SK-N-SH (cell line): ENCODE results near the gene OR12D3. TPM values are rescaled to one million over a fixed set of nuclear protein-coding genes. Genes with fewer than 3 reads are reported as not detected.

Source experiments
- CTCF ChIA-PET: fragments of 300-600, 350-600 bp; formaldehyde crosslinking; extraction: SDS; loops from one replicate; lab custom pipeline; 2021; lab: Yijun Ruan, JAX
- POLR2A ChIA-PET: fragments of 350-600 bp; sonication (Branson Sonifier 250); formaldehyde crosslinking; extraction: SDS; loops from one replicate; lab custom pipeline; 2020; ENCODE audit warnings: antibody characterized with exemption, inconsistent platforms; lab: Yijun Ruan, JAX
- DNase-seq: peaks from one replicate; pipeline ENCODE4 v3.0.0; 2012
- H2AFZ ChIP-seq: fragments of 200-600 bp; sonication (generic); 2 replicates; pipeline ENCODE4 v1.8.1; 2016; ENCODE audit warnings: antibody characterized with exemption, mild to moderate bottlenecking, low read depth
- H3F3A ChIP-seq: fragments of 200-600 bp; sonication (generic); replicated peaks from 2 replicates; pipeline ENCODE3; 2016; ENCODE audit warnings: antibody characterized with exemption, mild to moderate bottlenecking; ENCODE audit not compliant: insufficient read depth
- H3K27ac ChIP-seq, 2 experiments: fragments of 200-500 bp in 1 of 2; fragments of 200-600 bp in 1 of 2; sonication (Bioruptor generic) in 1 of 2; sonication (generic), shearing (Covaris generic) in 1 of 2; 2 replicates each; pipeline versions ENCODE4 v1.5.1 to v1.6.1; 2014 to 2016; ENCODE audit warnings: low read depth in 2 of 2, inconsistent platforms in 1 of 2, low read length in 1 of 2, mild to moderate bottlenecking in 1 of 2, mixed read lengths in 1 of 2
- H3K27me3 ChIP-seq: fragments of 200-600 bp; sonication (generic), shearing (Covaris generic); 2 replicates; pipeline ENCODE4 v1.6.1; 2016; ENCODE audit warnings: mixed run types; ENCODE audit not compliant: insufficient read depth
- H3K36me3 ChIP-seq, 2 experiments: fragments of 200-500 bp in 1 of 2; fragments of 200-600 bp in 1 of 2; sonication (Bioruptor generic) in 1 of 2; sonication (generic) in 1 of 2; replicated peaks in 1 of 2; 2 replicates each; pipeline versions ENCODE3 to v1.5.1; 2014 to 2016; ENCODE audit warnings: low read length in 1 of 2, mild to moderate bottlenecking in 1 of 2; ENCODE audit not compliant: insufficient read depth in 2 of 2, control insufficient read depth in 1 of 2
- H3K4me1 ChIP-seq, 2 experiments: fragments of 200-500 bp in 1 of 2; fragments of 200-600 bp in 1 of 2; sonication (Bioruptor generic) in 1 of 2; sonication (generic), shearing (Covaris generic) in 1 of 2; 2 replicates each; pipeline versions ENCODE4 v1.5.1 to v1.6.1; 2014 to 2016; ENCODE audit warnings: low read depth in 1 of 2, low read length in 1 of 2, mixed run types in 1 of 2; ENCODE audit not compliant: insufficient read depth in 2 of 2, control insufficient read depth in 1 of 2
- H3K4me2 ChIP-seq: fragments of 200-600 bp; sonication (generic), shearing (Covaris generic); 2 replicates; pipeline ENCODE4 v1.6.1; 2017; ENCODE audit warnings: mixed run types
- H3K4me3 ChIP-seq, 2 experiments: fragments of 200-500 bp in 1 of 2; fragments of 200-600 bp in 1 of 2; sonication (Bioruptor generic) in 1 of 2; sonication (generic), shearing (Covaris generic) in 1 of 2; 2 replicates each; pipeline versions ENCODE4 v1.5.1 to v1.8.1; 2014 to 2016; ENCODE audit warnings: low read depth in 2 of 2, inconsistent platforms in 1 of 2, low read length in 1 of 2, mild to moderate bottlenecking in 1 of 2, mixed read lengths in 1 of 2, moderate library complexity in 1 of 2
- H3K79me2 ChIP-seq: fragments of 200-600 bp; sonication (generic); 2 replicates; pipeline ENCODE4 v1.8.1; 2017; ENCODE audit warnings: mild to moderate bottlenecking; ENCODE audit not compliant: insufficient read depth
- H3K9ac ChIP-seq: fragments of 200-600 bp; sonication (generic); 2 replicates; pipeline ENCODE4 v1.6.1; 2017; ENCODE audit warnings: mixed run types
- H3K9me2 ChIP-seq: fragments of 200-600 bp; sonication (generic); 2 replicates; pipeline ENCODE4 v1.6.1; 2017; ENCODE audit warnings: mixed run types
- H3K9me3 ChIP-seq: fragments of 200-600 bp; sonication (generic); 2 replicates; pipeline ENCODE4 v1.6.1; 2017; ENCODE audit warnings: mixed run types, mild to moderate bottlenecking, moderate library complexity
- H4K20me1 ChIP-seq: fragments of 200-600 bp; sonication (generic); 2 replicates; pipeline ENCODE4 v1.6.1; 2017; ENCODE audit warnings: mild to moderate bottlenecking, mixed run types; ENCODE audit not compliant: insufficient read depth
- CHD2 ChIP-seq: fragments of 150-350 bp; IDR thresholded peaks from 2 replicates; pipeline ENCODE4 v1.6.1; 2018; ENCODE audit warnings: low read length; ENCODE audit not compliant: partially characterized antibody
- ELF1 ChIP-seq: IDR thresholded peaks from 2 replicates; pipeline ENCODE4 v1.4.0; 2012
- EP300 ChIP-seq, 2 experiments: IDR thresholded peaks; 2 replicates each; pipeline versions ENCODE4 v1.4.0 to v1.6.1; 2012; ENCODE audit warnings: borderline replicate concordance in 1 of 2, low read depth in 1 of 2, low read length in 1 of 2
- EZH2phosphoT487 ChIP-seq: fragments of 200-600 bp; sonication (generic); IDR thresholded peaks from 2 replicates; pipeline ENCODE4 v1.6.1; 2017; ENCODE audit warnings: low read depth, mixed run types, mild to moderate bottlenecking, antibody characterized with exemption, moderate library complexity, borderline replicate concordance
- FOXM1 ChIP-seq: IDR thresholded peaks from 2 replicates; pipeline ENCODE4 v1.4.0; 2012; ENCODE audit warnings: low read depth, mild to moderate bottlenecking
- JUND ChIP-seq: IDR thresholded peaks from 2 replicates; pipeline ENCODE4 v1.4.0; 2012
- MXI1 ChIP-seq: IDR thresholded peaks from 2 replicates; pipeline ENCODE4 v1.6.1; 2012; ENCODE audit warnings: mild to moderate bottlenecking, low read depth, low read length, improper control_type of control experiment
- NRF1 ChIP-seq: IDR thresholded peaks from 2 replicates; pipeline ENCODE4 v1.6.1; 2012; ENCODE audit warnings: low read depth, mild to moderate bottlenecking, low read length
- POLR2AphosphoS5 ChIP-seq: IDR thresholded peaks from 2 replicates; pipeline ENCODE4 v1.6.1; 2012; ENCODE audit warnings: low read depth, low read length
- RCOR1 ChIP-seq: fragments of 150-350 bp; IDR thresholded peaks from 2 replicates; pipeline ENCODE4 v1.6.1; 2017; ENCODE audit warnings: antibody characterized with exemption, low read length
- RXRA ChIP-seq: IDR thresholded peaks from 2 replicates; pipeline ENCODE4 v1.4.0; 2012; ENCODE audit warnings: low read depth, mild to moderate bottlenecking, borderline replicate concordance
- SIN3A ChIP-seq: IDR thresholded peaks from 2 replicates; pipeline ENCODE4 v1.6.1; 2012; ENCODE audit warnings: low read depth, mild to moderate bottlenecking, low read length, moderate library complexity, borderline replicate concordance
- TAF1 ChIP-seq: IDR thresholded peaks from 2 replicates; pipeline ENCODE4 v1.6.1; 2012; ENCODE audit warnings: low read depth, mild to moderate bottlenecking, low read length, moderate library complexity, borderline replicate concordance
- USF2 ChIP-seq: fragments of 150-350 bp; IDR thresholded peaks from 2 replicates; pipeline ENCODE4 v1.6.1; 2017; ENCODE audit warnings: antibody characterized with exemption, low read length, low read depth, borderline replicate concordance
- YY1 ChIP-seq: IDR thresholded peaks from 2 replicates; pipeline ENCODE4 v1.4.0; 2012; ENCODE audit warnings: low read depth, mild to moderate bottlenecking
- WGBS: methylation state at CpG from one replicate; pipeline ENCODE4 v1.1.6; 2017; ENCODE audit warnings: low lambda C conversion rate; 5-methylcytosine and 5-hydroxymethylcytosine counted together
- polyA plus RNA-seq, 3 experiments: library from polyadenylated mRNA; depleted of rRNA; stranded (reverse); fragments of >200 nt; gene quantifications; 2 replicates each; pipeline ENCODE4 v1.2.3, GENCODE V29; 2012
- TF ChIP-seq, protein P1 (sequence below): IDR thresholded peaks from 2 replicates; pipeline ENCODE4; 2012
- TF ChIP-seq, protein P2 (sequence below): fragments of 200-600 bp; sonication (generic); IDR thresholded peaks from 2 replicates; pipeline ENCODE4 v1.6.1; 2017; ENCODE audit warnings: antibody characterized with exemption, mild to moderate bottlenecking, moderate library complexity

OR12D3 gene
- polyA plus RNA-seq, 1 of the 3 experiments (the other 2 are of a cell fraction): not detected

GRCh38 chr6:29399525-29399924, 24.4 kb upstream of the OR12D3 start:
- no peaks in the 10 kb centered on the region for H3K27me3 ChIP-seq
- no peak overlapping the region for H3K4me2 ChIP-seq
- H2AFZ ChIP-seq: no peak overlapping the region
- no peak overlapping the region for H3K4me3 ChIP-seq
- no peak overlapping the region for H3K27ac ChIP-seq
- H4K20me1 ChIP-seq: no peaks in the 10 kb centered on the region
- DNase-seq: no peak
- no peaks in the 10 kb centered on the region for H3K9me2 ChIP-seq
- no peak for TF ChIP-seq USF2
- no peak for TF ChIP-seq FOXM1
- TF ChIP-seq, protein P1, sequence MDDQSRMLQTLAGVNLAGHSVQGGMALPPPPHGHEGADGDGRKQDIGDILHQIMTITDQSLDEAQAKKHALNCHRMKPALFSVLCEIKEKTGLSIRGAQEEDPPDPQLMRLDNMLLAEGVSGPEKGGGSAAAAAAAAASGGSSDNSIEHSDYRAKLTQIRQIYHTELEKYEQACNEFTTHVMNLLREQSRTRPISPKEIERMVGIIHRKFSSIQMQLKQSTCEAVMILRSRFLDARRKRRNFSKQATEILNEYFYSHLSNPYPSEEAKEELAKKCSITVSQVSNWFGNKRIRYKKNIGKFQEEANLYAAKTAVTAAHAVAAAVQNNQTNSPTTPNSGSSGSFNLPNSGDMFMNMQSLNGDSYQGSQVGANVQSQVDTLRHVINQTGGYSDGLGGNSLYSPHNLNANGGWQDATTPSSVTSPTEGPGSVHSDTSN: no peak
- TF ChIP-seq CHD2: no peak
- TF ChIP-seq ELF1: no peak
- no peak for TF ChIP-seq RXRA
- no peak for TF ChIP-seq EZH2phosphoT487
- no peak for TF ChIP-seq SIN3A
- TF ChIP-seq EP300 (IDR thresholded peaks at IDR 0.05; ENCODE audit: borderline replicate concordance in 1 of 2, low read depth in 1 of 2, low read length in 1 of 2): no peak
- no peak for TF ChIP-seq YY1
- no peak for TF ChIP-seq NRF1
- TF ChIP-seq, protein P2, sequence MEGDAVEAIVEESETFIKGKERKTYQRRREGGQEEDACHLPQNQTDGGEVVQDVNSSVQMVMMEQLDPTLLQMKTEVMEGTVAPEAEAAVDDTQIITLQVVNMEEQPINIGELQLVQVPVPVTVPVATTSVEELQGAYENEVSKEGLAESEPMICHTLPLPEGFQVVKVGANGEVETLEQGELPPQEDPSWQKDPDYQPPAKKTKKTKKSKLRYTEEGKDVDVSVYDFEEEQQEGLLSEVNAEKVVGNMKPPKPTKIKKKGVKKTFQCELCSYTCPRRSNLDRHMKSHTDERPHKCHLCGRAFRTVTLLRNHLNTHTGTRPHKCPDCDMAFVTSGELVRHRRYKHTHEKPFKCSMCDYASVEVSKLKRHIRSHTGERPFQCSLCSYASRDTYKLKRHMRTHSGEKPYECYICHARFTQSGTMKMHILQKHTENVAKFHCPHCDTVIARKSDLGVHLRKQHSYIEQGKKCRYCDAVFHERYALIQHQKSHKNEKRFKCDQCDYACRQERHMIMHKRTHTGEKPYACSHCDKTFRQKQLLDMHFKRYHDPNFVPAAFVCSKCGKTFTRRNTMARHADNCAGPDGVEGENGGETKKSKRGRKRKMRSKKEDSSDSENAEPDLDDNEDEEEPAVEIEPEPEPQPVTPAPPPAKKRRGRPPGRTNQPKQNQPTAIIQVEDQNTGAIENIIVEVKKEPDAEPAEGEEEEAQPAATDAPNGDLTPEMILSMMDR: no peak
- TF ChIP-seq TAF1: no peak
- no peak for TF ChIP-seq POLR2AphosphoS5
- no peak for TF ChIP-seq JUND
- no peak for TF ChIP-seq MXI1
- no peak for TF ChIP-seq RCOR1
- H3K79me2 ChIP-seq: no peaks in the 10 kb centered on the region
- H3K36me3 ChIP-seq: no peaks in the 10 kb centered on the region
- WGBS: 0% methylated on average over 2 of the region's 2 CpGs
- no peaks in the 10 kb centered on the region for H3F3A ChIP-seq
- ChIA-PET POLR2A (no interaction called here), CTCF (no interaction called here)
- no peak overlapping the region for H3K9ac ChIP-seq
- H3K9me3 ChIP-seq: no peaks in the 10 kb centered on the region
- no peaks in the 10 kb centered on the region for H3K4me1 ChIP-seq
